ENCODE measurements around the gene CDKL5.

DNA sequence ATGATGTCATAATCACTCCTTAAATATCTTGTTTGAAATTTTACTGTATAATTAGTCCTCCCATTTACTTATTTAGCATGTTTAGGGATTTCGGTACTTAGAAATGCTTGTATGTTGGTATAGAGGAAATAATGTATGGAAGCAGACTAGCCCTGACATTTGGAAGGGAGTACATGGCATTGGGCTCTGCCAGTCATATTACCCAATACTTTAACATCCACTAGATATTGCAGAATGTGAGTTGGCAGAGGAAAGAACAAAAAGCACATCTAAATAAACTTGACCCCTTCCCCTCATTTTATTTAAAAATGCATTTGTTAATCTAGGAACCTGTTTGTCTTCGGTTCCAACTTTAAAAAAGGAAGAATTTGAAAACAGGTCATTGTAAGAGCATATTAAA, 168.7 kb downstream of the CDKL5 start:
- TF ChIP-seq EZH2phosphoT487 (IDR thresholded peaks at IDR 0.05; ENCODE audit: low read depth), result no peak
- TF ChIP-seq, protein P1, sequence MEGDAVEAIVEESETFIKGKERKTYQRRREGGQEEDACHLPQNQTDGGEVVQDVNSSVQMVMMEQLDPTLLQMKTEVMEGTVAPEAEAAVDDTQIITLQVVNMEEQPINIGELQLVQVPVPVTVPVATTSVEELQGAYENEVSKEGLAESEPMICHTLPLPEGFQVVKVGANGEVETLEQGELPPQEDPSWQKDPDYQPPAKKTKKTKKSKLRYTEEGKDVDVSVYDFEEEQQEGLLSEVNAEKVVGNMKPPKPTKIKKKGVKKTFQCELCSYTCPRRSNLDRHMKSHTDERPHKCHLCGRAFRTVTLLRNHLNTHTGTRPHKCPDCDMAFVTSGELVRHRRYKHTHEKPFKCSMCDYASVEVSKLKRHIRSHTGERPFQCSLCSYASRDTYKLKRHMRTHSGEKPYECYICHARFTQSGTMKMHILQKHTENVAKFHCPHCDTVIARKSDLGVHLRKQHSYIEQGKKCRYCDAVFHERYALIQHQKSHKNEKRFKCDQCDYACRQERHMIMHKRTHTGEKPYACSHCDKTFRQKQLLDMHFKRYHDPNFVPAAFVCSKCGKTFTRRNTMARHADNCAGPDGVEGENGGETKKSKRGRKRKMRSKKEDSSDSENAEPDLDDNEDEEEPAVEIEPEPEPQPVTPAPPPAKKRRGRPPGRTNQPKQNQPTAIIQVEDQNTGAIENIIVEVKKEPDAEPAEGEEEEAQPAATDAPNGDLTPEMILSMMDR (IDR thresholded peaks at IDR 0.05; ENCODE audit: low read depth, low read length), result no peak

Measured in OCI-LY3 (cell line).